Ishikawa (cell line): ENCODE data around the gene CALR.
A peak's percentile ranks its signal among the peaks of the same experiment; 100 is the strongest.

ENCODE experiments used
- CEBPB ChIP-seq: IDR thresholded peaks from 2 replicates; pipeline ENCODE4 v1.6.1; 2012
- CREB1 ChIP-seq: IDR thresholded peaks from 2 replicates; pipeline ENCODE4 v1.6.1; 2012; ENCODE audit warnings: low read depth
- EP300 ChIP-seq: IDR thresholded peaks from 2 replicates; pipeline ENCODE4 v1.6.1; 2012; ENCODE audit warnings: borderline replicate concordance
- TAF1 ChIP-seq: IDR thresholded peaks from 2 replicates; pipeline ENCODE4 v1.6.1; 2012; ENCODE audit warnings: low read depth, mild to moderate bottlenecking
- TCF12 ChIP-seq: IDR thresholded peaks from 2 replicates; pipeline ENCODE4 v1.6.1; 2012; ENCODE audit warnings: low read depth
- TEAD4 ChIP-seq: IDR thresholded peaks from 2 replicates; pipeline ENCODE4 v1.6.1; 2012
- USF1 ChIP-seq: IDR thresholded peaks from 2 replicates; pipeline ENCODE4 v1.6.1; 2012
- YY1 ChIP-seq: IDR thresholded peaks from 2 replicates; pipeline ENCODE4 v1.6.1; 2012; ENCODE audit warnings: low read depth
- TF ChIP-seq, protein P1 (sequence below): IDR thresholded peaks from 2 replicates; pipeline ENCODE4 v1.6.1; 2012
- TF ChIP-seq, protein P2 (sequence below): IDR thresholded peaks from 2 replicates; pipeline ENCODE4 v1.6.1; 2012; ENCODE audit warnings: low read depth, mild to moderate bottlenecking

DNA sequence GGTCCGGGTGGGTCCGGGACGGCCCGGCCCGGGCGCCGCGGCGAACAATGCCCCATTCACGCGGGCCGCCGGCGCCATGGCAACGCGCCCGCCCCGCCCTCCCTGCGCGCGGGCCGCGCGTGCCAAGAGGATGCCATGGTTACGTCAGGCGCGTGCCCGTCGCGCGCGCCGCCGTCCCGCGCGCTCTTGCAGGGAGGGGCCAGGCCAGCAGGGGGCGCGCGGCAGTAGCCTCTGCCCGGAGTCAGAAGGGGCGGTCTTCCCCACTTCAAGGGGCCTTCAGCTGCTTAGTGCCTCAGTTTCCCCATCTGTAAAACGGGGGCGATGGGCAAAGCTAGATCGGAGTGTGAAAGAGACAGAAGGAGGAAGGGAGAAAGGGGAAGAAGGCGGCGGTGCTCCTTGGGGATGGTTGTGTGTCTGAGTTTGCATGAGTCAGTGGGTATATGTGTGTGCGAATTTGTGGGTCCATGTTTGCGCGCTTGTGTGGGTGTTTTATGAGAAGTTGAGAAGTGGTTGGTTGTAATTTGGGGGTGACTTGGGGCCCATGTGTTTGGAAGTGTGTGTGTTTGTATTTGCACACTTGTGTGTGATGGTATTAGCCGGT lies 45.2 kb downstream of the CALR start:
- TF ChIP-seq, protein P1, sequence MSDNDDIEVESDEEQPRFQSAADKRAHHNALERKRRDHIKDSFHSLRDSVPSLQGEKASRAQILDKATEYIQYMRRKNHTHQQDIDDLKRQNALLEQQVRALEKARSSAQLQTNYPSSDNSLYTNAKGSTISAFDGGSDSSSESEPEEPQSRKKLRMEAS = peak; percentile 31; the same call in 1 of the 2 replicates
- TF ChIP-seq, protein P2, sequence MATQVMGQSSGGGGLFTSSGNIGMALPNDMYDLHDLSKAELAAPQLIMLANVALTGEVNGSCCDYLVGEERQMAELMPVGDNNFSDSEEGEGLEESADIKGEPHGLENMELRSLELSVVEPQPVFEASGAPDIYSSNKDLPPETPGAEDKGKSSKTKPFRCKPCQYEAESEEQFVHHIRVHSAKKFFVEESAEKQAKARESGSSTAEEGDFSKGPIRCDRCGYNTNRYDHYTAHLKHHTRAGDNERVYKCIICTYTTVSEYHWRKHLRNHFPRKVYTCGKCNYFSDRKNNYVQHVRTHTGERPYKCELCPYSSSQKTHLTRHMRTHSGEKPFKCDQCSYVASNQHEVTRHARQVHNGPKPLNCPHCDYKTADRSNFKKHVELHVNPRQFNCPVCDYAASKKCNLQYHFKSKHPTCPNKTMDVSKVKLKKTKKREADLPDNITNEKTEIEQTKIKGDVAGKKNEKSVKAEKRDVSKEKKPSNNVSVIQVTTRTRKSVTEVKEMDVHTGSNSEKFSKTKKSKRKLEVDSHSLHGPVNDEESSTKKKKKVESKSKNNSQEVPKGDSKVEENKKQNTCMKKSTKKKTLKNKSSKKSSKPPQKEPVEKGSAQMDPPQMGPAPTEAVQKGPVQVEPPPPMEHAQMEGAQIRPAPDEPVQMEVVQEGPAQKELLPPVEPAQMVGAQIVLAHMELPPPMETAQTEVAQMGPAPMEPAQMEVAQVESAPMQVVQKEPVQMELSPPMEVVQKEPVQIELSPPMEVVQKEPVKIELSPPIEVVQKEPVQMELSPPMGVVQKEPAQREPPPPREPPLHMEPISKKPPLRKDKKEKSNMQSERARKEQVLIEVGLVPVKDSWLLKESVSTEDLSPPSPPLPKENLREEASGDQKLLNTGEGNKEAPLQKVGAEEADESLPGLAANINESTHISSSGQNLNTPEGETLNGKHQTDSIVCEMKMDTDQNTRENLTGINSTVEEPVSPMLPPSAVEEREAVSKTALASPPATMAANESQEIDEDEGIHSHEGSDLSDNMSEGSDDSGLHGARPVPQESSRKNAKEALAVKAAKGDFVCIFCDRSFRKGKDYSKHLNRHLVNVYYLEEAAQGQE = no peak
- TF ChIP-seq USF1 (peak; percentile 24; the same call in 1 of the 2 replicates), TAF1 (no peak), CREB1 (no peak), EP300 (no peak), TEAD4 (peak; percentile 50), YY1 (no peak), CEBPB (no peak), TCF12 (peak; percentile 38; the same call in 1 of the 2 replicates)
